Stomach (tissue), 4 donors: ENCODE measurements around the gene PRKN.

Experiments used
- CTCF ChIP-seq, 7 experiments: fragments of 450-650 bp in 4 of 7; fragments of 200-600 bp in 3 of 7; sonication (generic) in 3 of 7; IDR thresholded peaks; one replicate each; pipeline ENCODE4 v1.5.1; 2016 to 2019; ENCODE audit warnings: antibody characterized with exemption in 7 of 7, control low read depth in 2 of 7, mild to moderate bottlenecking in 1 of 7
- POLR2A ChIP-seq, 4 donors: fragments of 450-650 bp; IDR thresholded peaks; one replicate each; pipeline ENCODE4 v1.6.1; 2016; ENCODE audit warnings: antibody characterized with exemption in 4 of 4, control low read depth in 2 of 4, mild to moderate bottlenecking in 1 of 4, moderate library complexity in 1 of 4
- POLR2AphosphoS5 ChIP-seq, 3 donors: sonication (generic); formaldehyde crosslinking; IDR thresholded peaks; one replicate each; pipeline ENCODE4 v1.6.1; 2016; ENCODE audit warnings: antibody characterized with exemption in 3 of 3

GRCh38 chr6:161302949-161303348 lies 1424.6 kb downstream of the PRKN start:
- no peak for TF ChIP-seq CTCF (IDR thresholded peaks at IDR 0.05)
- no peak for TF ChIP-seq POLR2A (IDR thresholded peaks at IDR 0.05)
- no peak for TF ChIP-seq POLR2AphosphoS5 (IDR thresholded peaks at IDR 0.05)
